GM23338 (cell line): Measurements from ENCODE around the gene MAG. TPM values are rescaled to one million over a fixed set of nuclear protein-coding genes. Genes with fewer than 3 reads are reported as not detected.

Experiments
- ATAC-seq: fragments of 200-7000 bp; cut with Tn5 transposase; 3 replicates; pipeline ENCODE4 v1.9.1; 2020
- DNase-seq: peaks from one replicate; pipeline ENCODE4 v3.0.0-alpha.2; 2015; ENCODE audit warnings: low spot score
- H2AFZ ChIP-seq: fragments of 200-600 bp; sonication (generic); 2 replicates; pipeline ENCODE4 v1.8.0; 2016; ENCODE audit warnings: antibody characterized with exemption, mild to moderate bottlenecking, moderate library complexity
- H3F3A ChIP-seq: fragments of 200-600 bp; sonication (generic); replicated peaks from 2 replicates; pipeline ENCODE4 v1.8.0; 2017; ENCODE audit warnings: antibody characterized with exemption, mixed run types, low read depth
- H3K27ac ChIP-seq: fragments of 200-600 bp; sonication (generic); 2 replicates; pipeline ENCODE4 v1.6.1; 2016; ENCODE audit warnings: low read depth
- H3K27me3 ChIP-seq: fragments of 200-600 bp; sonication (generic); 2 replicates; pipeline ENCODE4 v1.8.0; 2016; ENCODE audit warnings: mild to moderate bottlenecking, mixed run types, moderate library complexity; ENCODE audit not compliant: insufficient read depth
- H3K36me3 ChIP-seq: fragments of 200-600 bp; sonication (generic); 2 replicates; pipeline ENCODE4 v1.8.0; 2016; ENCODE audit warnings: mild to moderate bottlenecking; ENCODE audit not compliant: insufficient read depth
- H3K4me1 ChIP-seq: fragments of 200-600 bp; sonication (generic); 2 replicates; pipeline ENCODE4 v1.8.0; 2016; ENCODE audit warnings: mild to moderate bottlenecking, moderate library complexity; ENCODE audit not compliant: insufficient read depth
- H3K4me2 ChIP-seq: fragments of 200-600 bp; sonication (generic); 2 replicates; pipeline ENCODE4 v1.7.1; 2017; ENCODE audit warnings: mixed run types
- H3K4me3 ChIP-seq: fragments of 200-600 bp; sonication (generic); 2 replicates; pipeline ENCODE4 v1.6.1; 2016; ENCODE audit warnings: mixed run types
- H3K79me2 ChIP-seq: fragments of 200-600 bp; sonication (generic); replicated peaks from 2 replicates; pipeline ENCODE4 v1.8.0; 2017; ENCODE audit warnings: mild to moderate bottlenecking; ENCODE audit not compliant: insufficient read depth
- H3K9me2 ChIP-seq: fragments of 200-600 bp; sonication (generic); 2 replicates; pipeline ENCODE4 v1.8.0; 2017; ENCODE audit not compliant: insufficient read depth
- H4K20me1 ChIP-seq: fragments of 200-600 bp; sonication (generic); replicated peaks from 2 replicates; pipeline ENCODE4 v1.8.0; 2017; ENCODE audit warnings: mild to moderate bottlenecking; ENCODE audit not compliant: insufficient read depth
- H3K27ac Mint-ChIP-seq: 2 replicates; pipeline ENCODE4 v1.8.0; 2020; ENCODE audit warnings: inconsistent platforms, mild to moderate bottlenecking, moderate library complexity, mixed read lengths
- H3K27me3 Mint-ChIP-seq: 3 replicates; pipeline ENCODE4 v1.8.0; 2022; ENCODE audit warnings: low read depth, mild to moderate bottlenecking, moderate library complexity, mixed read lengths, inconsistent platforms; ENCODE audit not compliant: insufficient read depth, poor library complexity
- H3K36me3 Mint-ChIP-seq: 3 replicates; pipeline ENCODE4 v1.8.0; 2021; ENCODE audit warnings: low read depth, mild to moderate bottlenecking, inconsistent platforms, moderate library complexity, mixed read lengths
- H3K4me1 Mint-ChIP-seq: 3 replicates; pipeline ENCODE4 v1.8.0; 2020; ENCODE audit warnings: mild to moderate bottlenecking, inconsistent platforms, mixed read lengths
- H3K4me3 Mint-ChIP-seq: 3 replicates; pipeline ENCODE4 v1.8.0; 2021; ENCODE audit warnings: moderate library complexity, mild to moderate bottlenecking, inconsistent platforms, mixed read lengths
- H3K9me3 Mint-ChIP-seq: 3 replicates; pipeline ENCODE4 v1.8.0; 2020; ENCODE audit warnings: moderate library complexity, mild to moderate bottlenecking, inconsistent platforms, mixed read lengths
- CREB1 ChIP-seq: fragments of 250-450 bp; sonication (Bioruptor Pico); IDR thresholded peaks from 2 replicates; pipeline ENCODE4 v1.5.0; 2020; ENCODE audit warnings: low read depth, mild to moderate bottlenecking, moderate library complexity
- EZH2 ChIP-seq: fragments of 200-600 bp; sonication (generic); IDR thresholded peaks from one replicate; pipeline ENCODE4 v1.8.0; 2017; ENCODE audit warnings: antibody characterized with exemption, mild to moderate bottlenecking, low read depth; ENCODE audit not compliant: unreplicated experiment
- EZH2phosphoT487 ChIP-seq: fragments of 200-600 bp; sonication (generic); IDR thresholded peaks from one replicate; pipeline ENCODE4 v1.8.1; 2018; ENCODE audit warnings: antibody characterized with exemption; ENCODE audit not compliant: unreplicated experiment
- JUNB ChIP-seq: IDR thresholded peaks from one replicate; pipeline ENCODE4 v1.6.1; 2016; ENCODE audit warnings: antibody characterized with exemption; ENCODE audit not compliant: unreplicated experiment
- NANOG ChIP-seq: IDR thresholded peaks from 2 replicates; pipeline ENCODE4 v1.6.1; 2016; ENCODE audit warnings: antibody characterized with exemption, borderline replicate concordance
- POLR2AphosphoS5 ChIP-seq: IDR thresholded peaks from 2 replicates; pipeline ENCODE4 v1.6.1; 2016; ENCODE audit warnings: antibody characterized with exemption, low read depth
- STAT1 ChIP-seq: IDR thresholded peaks from one replicate; pipeline ENCODE4 v1.6.1; 2016; ENCODE audit warnings: antibody characterized with exemption; ENCODE audit not compliant: unreplicated experiment
- ZNF114 ChIP-seq: fragments of 250-450 bp; sonication (Bioruptor Pico); IDR thresholded peaks from 2 replicates; pipeline ENCODE4 v1.5.0; 2020; ENCODE audit warnings: mild to moderate bottlenecking, moderate library complexity
- ZNF331 ChIP-seq: fragments of 250-450 bp; sonication (Bioruptor Pico); IDR thresholded peaks from 2 replicates; pipeline ENCODE4 v1.5.0; 2020; ENCODE audit warnings: low read depth, mild to moderate bottlenecking, moderate library complexity
- polyA plus RNA-seq: library from polyadenylated mRNA; unstranded; fragments of >200 nt; fragmentation: Nextera tagmentation; extraction: Ambion mirVana; gene quantifications from 2 replicates; pipeline ENCODE4 v1.2.1, GENCODE V29; 2016
- total RNA-seq: library from RNA; depleted of rRNA; stranded (reverse); fragments of >200 nt; shearing (Covaris generic); gene quantifications from 2 replicates; pipeline ENCODE4 v1.2.3, GENCODE V29; 2014
- TF ChIP-seq, protein P1 (sequence below): fragments of 250-450 bp; sonication (Bioruptor Pico); IDR thresholded peaks from 2 replicates; pipeline ENCODE4 v1.5.0; 2020; ENCODE audit warnings: mild to moderate bottlenecking, moderate library complexity
- TF ChIP-seq, protein P2 (sequence below): IDR thresholded peaks from one replicate; pipeline ENCODE4 v1.6.1; 2018; ENCODE audit warnings: antibody characterized with exemption; ENCODE audit not compliant: unreplicated experiment
- TF ChIP-seq, protein P3 (sequence below), 2 experiments: fragments of 200-600 bp in 1 of 2; sonication (generic) in 1 of 2; conservative IDR thresholded peaks; 2 replicates each; pipeline versions ENCODE4 v1.5.1 to v1.6.1; 2016 to 2017; ENCODE audit warnings: antibody characterized with exemption in 2 of 2, low read depth in 2 of 2, mild to moderate bottlenecking in 2 of 2, moderate library complexity in 1 of 2
- TF ChIP-seq, protein P4 (sequence below): IDR thresholded peaks from 2 replicates; pipeline ENCODE4 v1.6.1; 2016; ENCODE audit warnings: antibody characterized with exemption

Gene MAG
- total and polyA plus RNA-seq, 2 experiments from 2014 or later: 0.61 to 1.3 TPM

DNA sequence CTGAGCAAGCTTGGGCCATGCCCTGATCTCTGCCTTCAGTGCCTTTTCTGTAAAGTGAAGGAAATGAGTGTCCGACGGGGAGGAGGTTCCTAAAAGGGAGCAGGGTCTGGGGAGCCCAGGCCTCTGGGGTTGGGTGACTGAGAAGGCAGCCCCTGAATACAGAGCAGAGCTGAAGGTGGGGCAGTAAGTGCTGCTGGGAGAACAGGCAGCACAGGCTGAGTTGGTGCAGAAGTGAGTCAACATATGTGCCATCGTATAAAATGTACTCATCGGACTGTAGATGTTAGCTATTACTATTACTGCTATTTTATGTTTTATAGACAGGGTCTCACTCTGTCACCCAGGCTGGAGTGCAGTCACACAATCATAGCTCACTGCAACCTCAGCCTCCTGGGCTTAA is 10.7 kb upstream of the MAG start:
- no peaks in the 10 kb centered on the region for H3K79me2 ChIP-seq
- H2AFZ ChIP-seq: no peak overlapping the region
- DNase-seq (no peak), ATAC-seq (no peak)
- H3F3A ChIP-seq: no peaks in the 10 kb centered on the region
- no peak overlapping the region for H3K27ac Mint-ChIP-seq
- no peak overlapping the region for H3K4me2 ChIP-seq
- no peak overlapping the region for H3K27ac ChIP-seq
- peaks cover 17% of the 10 kb centered on the region for H3K36me3 Mint-ChIP-seq
- peaks cover 11% of the 10 kb centered on the region for H3K4me1 Mint-ChIP-seq
- no peak overlapping the region for H3K4me3 ChIP-seq
- H3K27me3 ChIP-seq: no peaks in the 10 kb centered on the region
- no peaks in the 10 kb centered on the region for H3K9me2 ChIP-seq
- no peaks in the 10 kb centered on the region for H3K36me3 ChIP-seq
- no peaks in the 10 kb centered on the region for H4K20me1 ChIP-seq
- peaks cover 24% of the 10 kb centered on the region for H3K27me3 Mint-ChIP-seq
- H3K4me3 Mint-ChIP-seq: no peak overlapping the region
- 0 out of 2 replicates have a peak, but pooled peaks cover 8% of the 10 kb centered on the region for H3K4me1 ChIP-seq
- no peaks in the 10 kb centered on the region; the same call in 2 of the 3 replicates for H3K9me3 Mint-ChIP-seq
- TF ChIP-seq, protein P1, sequence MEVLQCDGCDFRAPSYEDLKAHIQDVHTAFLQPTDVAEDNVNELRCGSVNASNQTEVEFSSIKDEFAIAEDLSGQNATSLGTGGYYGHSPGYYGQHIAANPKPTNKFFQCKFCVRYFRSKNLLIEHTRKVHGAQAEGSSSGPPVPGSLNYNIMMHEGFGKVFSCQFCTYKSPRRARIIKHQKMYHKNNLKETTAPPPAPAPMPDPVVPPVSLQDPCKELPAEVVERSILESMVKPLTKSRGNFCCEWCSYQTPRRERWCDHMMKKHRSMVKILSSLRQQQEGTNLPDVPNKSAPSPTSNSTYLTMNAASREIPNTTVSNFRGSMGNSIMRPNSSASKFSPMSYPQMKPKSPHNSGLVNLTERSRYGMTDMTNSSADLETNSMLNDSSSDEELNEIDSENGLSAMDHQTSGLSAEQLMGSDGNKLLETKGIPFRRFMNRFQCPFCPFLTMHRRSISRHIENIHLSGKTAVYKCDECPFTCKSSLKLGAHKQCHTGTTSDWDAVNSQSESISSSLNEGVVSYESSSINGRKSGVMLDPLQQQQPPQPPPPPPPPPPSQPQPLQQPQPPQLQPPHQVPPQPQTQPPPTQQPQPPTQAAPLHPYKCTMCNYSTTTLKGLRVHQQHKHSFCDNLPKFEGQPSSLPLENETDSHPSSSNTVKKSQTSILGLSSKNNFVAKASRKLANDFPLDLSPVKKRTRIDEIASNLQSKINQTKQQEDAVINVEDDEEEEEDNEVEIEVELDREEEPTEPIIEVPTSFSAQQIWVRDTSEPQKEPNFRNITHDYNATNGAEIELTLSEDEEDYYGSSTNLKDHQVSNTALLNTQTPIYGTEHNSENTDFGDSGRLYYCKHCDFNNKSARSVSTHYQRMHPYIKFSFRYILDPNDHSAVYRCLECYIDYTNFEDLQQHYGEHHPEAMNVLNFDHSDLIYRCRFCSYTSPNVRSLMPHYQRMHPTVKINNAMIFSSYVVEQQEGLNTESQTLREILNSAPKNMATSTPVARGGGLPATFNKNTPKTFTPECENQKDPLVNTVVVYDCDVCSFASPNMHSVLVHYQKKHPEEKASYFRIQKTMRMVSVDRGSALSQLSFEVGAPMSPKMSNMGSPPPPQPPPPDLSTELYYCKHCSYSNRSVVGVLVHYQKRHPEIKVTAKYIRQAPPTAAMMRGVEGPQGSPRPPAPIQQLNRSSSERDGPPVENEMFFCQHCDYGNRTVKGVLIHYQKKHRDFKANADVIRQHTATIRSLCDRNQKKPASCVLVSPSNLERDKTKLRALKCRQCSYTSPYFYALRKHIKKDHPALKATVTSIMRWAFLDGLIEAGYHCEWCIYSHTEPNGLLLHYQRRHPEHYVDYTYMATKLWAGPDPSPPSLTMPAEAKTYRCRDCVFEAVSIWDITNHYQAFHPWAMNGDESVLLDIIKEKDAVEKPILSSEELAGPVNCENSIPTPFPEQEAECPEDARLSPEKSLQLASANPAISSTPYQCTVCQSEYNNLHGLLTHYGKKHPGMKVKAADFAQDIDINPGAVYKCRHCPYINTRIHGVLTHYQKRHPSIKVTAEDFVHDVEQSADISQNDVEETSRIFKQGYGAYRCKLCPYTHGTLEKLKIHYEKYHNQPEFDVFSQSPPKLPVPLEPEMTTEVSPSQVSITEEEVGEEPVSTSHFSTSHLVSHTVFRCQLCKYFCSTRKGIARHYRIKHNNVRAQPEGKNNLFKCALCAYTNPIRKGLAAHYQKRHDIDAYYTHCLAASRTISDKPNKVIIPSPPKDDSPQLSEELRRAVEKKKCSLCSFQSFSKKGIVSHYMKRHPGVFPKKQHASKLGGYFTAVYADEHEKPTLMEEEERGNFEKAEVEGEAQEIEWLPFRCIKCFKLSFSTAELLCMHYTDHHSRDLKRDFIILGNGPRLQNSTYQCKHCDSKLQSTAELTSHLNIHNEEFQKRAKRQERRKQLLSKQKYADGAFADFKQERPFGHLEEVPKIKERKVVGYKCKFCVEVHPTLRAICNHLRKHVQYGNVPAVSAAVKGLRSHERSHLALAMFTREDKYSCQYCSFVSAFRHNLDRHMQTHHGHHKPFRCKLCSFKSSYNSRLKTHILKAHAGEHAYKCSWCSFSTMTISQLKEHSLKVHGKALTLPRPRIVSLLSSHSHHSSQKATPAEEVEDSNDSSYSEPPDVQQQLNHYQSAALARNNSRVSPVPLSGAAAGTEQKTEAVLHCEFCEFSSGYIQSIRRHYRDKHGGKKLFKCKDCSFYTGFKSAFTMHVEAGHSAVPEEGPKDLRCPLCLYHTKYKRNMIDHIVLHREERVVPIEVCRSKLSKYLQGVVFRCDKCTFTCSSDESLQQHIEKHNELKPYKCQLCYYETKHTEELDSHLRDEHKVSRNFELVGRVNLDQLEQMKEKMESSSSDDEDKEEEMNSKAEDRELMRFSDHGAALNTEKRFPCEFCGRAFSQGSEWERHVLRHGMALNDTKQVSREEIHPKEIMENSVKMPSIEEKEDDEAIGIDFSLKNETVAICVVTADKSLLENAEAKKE (CRISPR knock-in tag): no peak
- TF ChIP-seq, protein P2, sequence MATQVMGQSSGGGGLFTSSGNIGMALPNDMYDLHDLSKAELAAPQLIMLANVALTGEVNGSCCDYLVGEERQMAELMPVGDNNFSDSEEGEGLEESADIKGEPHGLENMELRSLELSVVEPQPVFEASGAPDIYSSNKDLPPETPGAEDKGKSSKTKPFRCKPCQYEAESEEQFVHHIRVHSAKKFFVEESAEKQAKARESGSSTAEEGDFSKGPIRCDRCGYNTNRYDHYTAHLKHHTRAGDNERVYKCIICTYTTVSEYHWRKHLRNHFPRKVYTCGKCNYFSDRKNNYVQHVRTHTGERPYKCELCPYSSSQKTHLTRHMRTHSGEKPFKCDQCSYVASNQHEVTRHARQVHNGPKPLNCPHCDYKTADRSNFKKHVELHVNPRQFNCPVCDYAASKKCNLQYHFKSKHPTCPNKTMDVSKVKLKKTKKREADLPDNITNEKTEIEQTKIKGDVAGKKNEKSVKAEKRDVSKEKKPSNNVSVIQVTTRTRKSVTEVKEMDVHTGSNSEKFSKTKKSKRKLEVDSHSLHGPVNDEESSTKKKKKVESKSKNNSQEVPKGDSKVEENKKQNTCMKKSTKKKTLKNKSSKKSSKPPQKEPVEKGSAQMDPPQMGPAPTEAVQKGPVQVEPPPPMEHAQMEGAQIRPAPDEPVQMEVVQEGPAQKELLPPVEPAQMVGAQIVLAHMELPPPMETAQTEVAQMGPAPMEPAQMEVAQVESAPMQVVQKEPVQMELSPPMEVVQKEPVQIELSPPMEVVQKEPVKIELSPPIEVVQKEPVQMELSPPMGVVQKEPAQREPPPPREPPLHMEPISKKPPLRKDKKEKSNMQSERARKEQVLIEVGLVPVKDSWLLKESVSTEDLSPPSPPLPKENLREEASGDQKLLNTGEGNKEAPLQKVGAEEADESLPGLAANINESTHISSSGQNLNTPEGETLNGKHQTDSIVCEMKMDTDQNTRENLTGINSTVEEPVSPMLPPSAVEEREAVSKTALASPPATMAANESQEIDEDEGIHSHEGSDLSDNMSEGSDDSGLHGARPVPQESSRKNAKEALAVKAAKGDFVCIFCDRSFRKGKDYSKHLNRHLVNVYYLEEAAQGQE: no peak
- TF ChIP-seq STAT1: no peak
- no peak for TF ChIP-seq ZNF331 (CRISPR knock-in tag)
- TF ChIP-seq NANOG: no peak
- no peak for TF ChIP-seq JUNB
- no peak for TF ChIP-seq EZH2
- no peak for TF ChIP-seq CREB1
- TF ChIP-seq POLR2AphosphoS5: no peak
- TF ChIP-seq ZNF114: no peak
- TF ChIP-seq, protein P3, sequence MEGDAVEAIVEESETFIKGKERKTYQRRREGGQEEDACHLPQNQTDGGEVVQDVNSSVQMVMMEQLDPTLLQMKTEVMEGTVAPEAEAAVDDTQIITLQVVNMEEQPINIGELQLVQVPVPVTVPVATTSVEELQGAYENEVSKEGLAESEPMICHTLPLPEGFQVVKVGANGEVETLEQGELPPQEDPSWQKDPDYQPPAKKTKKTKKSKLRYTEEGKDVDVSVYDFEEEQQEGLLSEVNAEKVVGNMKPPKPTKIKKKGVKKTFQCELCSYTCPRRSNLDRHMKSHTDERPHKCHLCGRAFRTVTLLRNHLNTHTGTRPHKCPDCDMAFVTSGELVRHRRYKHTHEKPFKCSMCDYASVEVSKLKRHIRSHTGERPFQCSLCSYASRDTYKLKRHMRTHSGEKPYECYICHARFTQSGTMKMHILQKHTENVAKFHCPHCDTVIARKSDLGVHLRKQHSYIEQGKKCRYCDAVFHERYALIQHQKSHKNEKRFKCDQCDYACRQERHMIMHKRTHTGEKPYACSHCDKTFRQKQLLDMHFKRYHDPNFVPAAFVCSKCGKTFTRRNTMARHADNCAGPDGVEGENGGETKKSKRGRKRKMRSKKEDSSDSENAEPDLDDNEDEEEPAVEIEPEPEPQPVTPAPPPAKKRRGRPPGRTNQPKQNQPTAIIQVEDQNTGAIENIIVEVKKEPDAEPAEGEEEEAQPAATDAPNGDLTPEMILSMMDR (conservative IDR thresholded peaks at IDR 0.05; ENCODE audit: low read depth in 2 of 2): no peak
- TF ChIP-seq, protein P4, sequence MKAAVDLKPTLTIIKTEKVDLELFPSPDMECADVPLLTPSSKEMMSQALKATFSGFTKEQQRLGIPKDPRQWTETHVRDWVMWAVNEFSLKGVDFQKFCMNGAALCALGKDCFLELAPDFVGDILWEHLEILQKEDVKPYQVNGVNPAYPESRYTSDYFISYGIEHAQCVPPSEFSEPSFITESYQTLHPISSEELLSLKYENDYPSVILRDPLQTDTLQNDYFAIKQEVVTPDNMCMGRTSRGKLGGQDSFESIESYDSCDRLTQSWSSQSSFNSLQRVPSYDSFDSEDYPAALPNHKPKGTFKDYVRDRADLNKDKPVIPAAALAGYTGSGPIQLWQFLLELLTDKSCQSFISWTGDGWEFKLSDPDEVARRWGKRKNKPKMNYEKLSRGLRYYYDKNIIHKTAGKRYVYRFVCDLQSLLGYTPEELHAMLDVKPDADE: no peak
- TF ChIP-seq EZH2phosphoT487: no peak
